Astrocyte (in vitro differentiated cells and primary cell): ENCODE data around the gene TGFB1I1. TPM values are rescaled to one million over a fixed set of nuclear protein-coding genes. Genes with fewer than 3 reads are reported as not detected.

ENCODE experiments used
- DNase-seq: peaks from one replicate; pipeline ENCODE4 v3.0.0-alpha.2; 2010; ENCODE audit warnings: low read depth
- FAIRE-seq: peaks from 2 replicates; lab custom pipeline; 2011; peaks lifted over from hg19 to GRCh38; lab: Jason Lieb, UNC
- H2AFZ ChIP-seq: 2 replicates; pipeline ENCODE4 v1.6.0; 2012; ENCODE audit warnings: low read depth, low read length, inconsistent platforms
- H3K27ac ChIP-seq: 2 replicates; pipeline ENCODE4 v1.5.1; 2011; ENCODE audit warnings: low read depth, low read length, inconsistent platforms
- H3K27me3 ChIP-seq: 2 replicates; pipeline ENCODE4 v1.6.0; 2011; ENCODE audit warnings: low read length, inconsistent platforms; ENCODE audit not compliant: insufficient read depth
- H3K36me3 ChIP-seq: 2 replicates; pipeline ENCODE4 v1.5.1; 2011; ENCODE audit warnings: low read length, inconsistent platforms; ENCODE audit not compliant: insufficient read depth
- H3K4me1 ChIP-seq: 2 replicates; pipeline ENCODE4 v1.5.1; 2011; ENCODE audit warnings: low read length, inconsistent platforms; ENCODE audit not compliant: insufficient read depth
- H3K4me2 ChIP-seq: 2 replicates; pipeline ENCODE4 v1.6.0; 2012; ENCODE audit warnings: low read length, inconsistent platforms
- H3K4me3 ChIP-seq: 2 replicates; pipeline ENCODE4 v1.5.1; 2011; ENCODE audit warnings: low read depth, mild to moderate bottlenecking, low read length, inconsistent platforms; ENCODE audit not compliant: insufficient read depth
- H3K79me2 ChIP-seq: 2 replicates; pipeline ENCODE4 v1.6.0; 2012; ENCODE audit warnings: mild to moderate bottlenecking, low read length, inconsistent platforms; ENCODE audit not compliant: insufficient read depth
- H3K9ac ChIP-seq: 2 replicates; pipeline ENCODE4 v1.6.0; 2012; ENCODE audit warnings: mild to moderate bottlenecking, low read length, inconsistent platforms
- H3K9me3 ChIP-seq: 2 replicates; pipeline ENCODE4 v1.5.1; 2012; ENCODE audit warnings: low read depth, mild to moderate bottlenecking, low read length, inconsistent platforms; ENCODE audit not compliant: insufficient read depth
- H4K20me1 ChIP-seq: 2 replicates; pipeline ENCODE4 v1.6.0; 2012; ENCODE audit warnings: low read length, inconsistent platforms; ENCODE audit not compliant: insufficient read depth
- H3K27ac Mint-ChIP-seq: one replicate; pipeline ENCODE4 v1.8.0; 2021; ENCODE audit warnings: mild to moderate bottlenecking, mixed read lengths; ENCODE audit not compliant: unreplicated experiment
- H3K27me3 Mint-ChIP-seq: one replicate; pipeline ENCODE4 v1.8.0; 2021; ENCODE audit warnings: low read depth, mixed read lengths; ENCODE audit not compliant: unreplicated experiment
- H3K36me3 Mint-ChIP-seq: one replicate; pipeline ENCODE4 v1.8.0; 2021; ENCODE audit warnings: low read depth, mixed read lengths; ENCODE audit not compliant: unreplicated experiment
- H3K4me1 Mint-ChIP-seq: one replicate; pipeline ENCODE4 v1.8.0; 2021; ENCODE audit warnings: low read depth, mixed read lengths; ENCODE audit not compliant: unreplicated experiment
- H3K4me3 Mint-ChIP-seq: one replicate; pipeline ENCODE4 v1.8.0; 2021; ENCODE audit warnings: mild to moderate bottlenecking, moderate library complexity, mixed read lengths; ENCODE audit not compliant: unreplicated experiment
- H3K9me3 Mint-ChIP-seq: one replicate; pipeline ENCODE4 v1.8.0; 2021; ENCODE audit warnings: mild to moderate bottlenecking, mixed read lengths; ENCODE audit not compliant: unreplicated experiment
- EZH2 ChIP-seq: IDR thresholded peaks from 2 replicates; pipeline ENCODE4 v1.6.1; 2012; ENCODE audit warnings: mild to moderate bottlenecking, low read length, inconsistent platforms; ENCODE audit not compliant: insufficient read depth
- total RNA-seq: library from RNA; stranded (reverse); gene quantifications from 2 replicates; pipeline ENCODE4 v1.2.1, GENCODE V29; 2021
- TF ChIP-seq, protein P1 (sequence below): IDR thresholded peaks from 2 replicates; pipeline ENCODE4 v1.5.1; 2011; ENCODE audit warnings: low read depth, mild to moderate bottlenecking, inconsistent platforms, low read length, moderate library complexity; ENCODE audit not compliant: insufficient read depth

Gene TGFB1I1
- total RNA-seq, 1 donor from 2014 or later, result 124 TPM

DNA sequence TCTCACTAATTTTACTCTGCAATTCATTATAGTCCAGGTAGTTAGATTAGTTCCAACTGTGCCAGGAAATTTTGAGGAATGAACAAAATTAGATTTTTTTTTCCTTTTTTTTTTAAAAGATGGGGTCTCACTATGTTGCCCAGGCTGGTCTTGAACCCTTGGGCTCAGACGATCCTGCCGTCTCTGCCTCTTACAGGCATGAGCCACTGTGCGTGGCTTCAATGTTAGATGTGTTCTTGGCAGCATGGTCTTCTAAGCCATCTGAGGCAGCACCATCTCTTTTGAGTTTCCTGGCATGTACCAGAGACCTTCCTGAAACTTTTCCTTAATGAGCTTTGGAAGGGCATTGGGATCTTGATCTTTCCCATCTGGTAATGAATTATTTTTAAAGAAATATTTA is 53.2 kb downstream of the TGFB1I1 start:
- no peak for TF ChIP-seq EZH2
- TF ChIP-seq, protein P1, sequence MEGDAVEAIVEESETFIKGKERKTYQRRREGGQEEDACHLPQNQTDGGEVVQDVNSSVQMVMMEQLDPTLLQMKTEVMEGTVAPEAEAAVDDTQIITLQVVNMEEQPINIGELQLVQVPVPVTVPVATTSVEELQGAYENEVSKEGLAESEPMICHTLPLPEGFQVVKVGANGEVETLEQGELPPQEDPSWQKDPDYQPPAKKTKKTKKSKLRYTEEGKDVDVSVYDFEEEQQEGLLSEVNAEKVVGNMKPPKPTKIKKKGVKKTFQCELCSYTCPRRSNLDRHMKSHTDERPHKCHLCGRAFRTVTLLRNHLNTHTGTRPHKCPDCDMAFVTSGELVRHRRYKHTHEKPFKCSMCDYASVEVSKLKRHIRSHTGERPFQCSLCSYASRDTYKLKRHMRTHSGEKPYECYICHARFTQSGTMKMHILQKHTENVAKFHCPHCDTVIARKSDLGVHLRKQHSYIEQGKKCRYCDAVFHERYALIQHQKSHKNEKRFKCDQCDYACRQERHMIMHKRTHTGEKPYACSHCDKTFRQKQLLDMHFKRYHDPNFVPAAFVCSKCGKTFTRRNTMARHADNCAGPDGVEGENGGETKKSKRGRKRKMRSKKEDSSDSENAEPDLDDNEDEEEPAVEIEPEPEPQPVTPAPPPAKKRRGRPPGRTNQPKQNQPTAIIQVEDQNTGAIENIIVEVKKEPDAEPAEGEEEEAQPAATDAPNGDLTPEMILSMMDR, result no peak
- no peak overlapping the region for H3K4me3 Mint-ChIP-seq
- Histone ChIP-seq H3K9me3 (no peaks in the 10 kb centered on the region), H3K79me2 (no peaks in the 10 kb centered on the region), H3K4me2 (no peak overlapping the region), H3K9ac (no peak overlapping the region), H2AFZ (no peak overlapping the region), H3K27me3 (peaks cover 15% of the 10 kb centered on the region), H3K4me3 (no peak overlapping the region), H4K20me1 (no peaks in the 10 kb centered on the region), H3K27ac (no peak overlapping the region), H3K36me3 (no peaks in the 10 kb centered on the region), H3K4me1 (peaks cover 5% of the 10 kb centered on the region)
- no peaks in the 10 kb centered on the region for H3K36me3 Mint-ChIP-seq
- H3K27me3 Mint-ChIP-seq, result peaks cover 31% of the 10 kb centered on the region
- no peak for DNase-seq
- H3K4me1 Mint-ChIP-seq, result peaks cover 7% of the 10 kb centered on the region
- H3K9me3 Mint-ChIP-seq, result peaks cover 11% of the 10 kb centered on the region
- FAIRE-seq, result no peak
- no peak overlapping the region for H3K27ac Mint-ChIP-seq

Other genes with a start within 250 kb of the TGFB1I1 start
- gene ITGAM, start 212.2 kb upstream of the TGFB1I1 start, total RNA-seq, result 0.20 TPM in 1 of 2 replicates, not detected in the other
- gene ITGAX, start 117.0 kb upstream of the TGFB1I1 start, total RNA-seq, result 0.27 TPM in 1 of 2 replicates, not detected in the other
- gene ITGAD, start 78.8 kb upstream of the TGFB1I1 start, total RNA-seq, result not detected in 2 replicates
- gene COX6A2, start 43.8 kb upstream of the TGFB1I1 start, total RNA-seq, result not detected in 2 replicates
- gene ZNF843, start 29.4 kb upstream of the TGFB1I1 start, total RNA-seq, result 0.50 and 0.84 TPM in 2 replicates
- 11.5 and 12.1 TPM in 2 replicates for gene ARMC5, start 12.7 kb upstream of the TGFB1I1 start, total RNA-seq
- not detected in 2 replicates for gene SLC5A2, start 11.0 kb downstream of the TGFB1I1 start, total RNA-seq
- gene RUSF1, start 36.2 kb downstream of the TGFB1I1 start, total RNA-seq, result 33.9 and 40.5 TPM in 2 replicates
- gene AHSP, start 55.7 kb downstream of the TGFB1I1 start, total RNA-seq, result not detected in 2 replicates